ENCODE measurements around the gene EPGN. TPM values are rescaled to one million over a fixed set of nuclear protein-coding genes. Genes with fewer than 3 reads are reported as not detected.
"Not testable (repeated sequence)": the region's sequence is repeated elsewhere in the genome, so short reads cannot be mapped to it uniquely, and the experiment has no call there.

EPGN gene
- polyA plus RNA-seq, 1 donor: not detected

GRCh38 chr4:74340421-74340820, 32.2 kb downstream of the EPGN start:
- DNase-seq: not testable (repeated sequence)

- DNase-seq: no peak
These were observed 35.8 kb downstream of the EPGN start for GRCh38 chr4:74344031-74344430.

- no peak for DNase-seq
These were observed 45.6 kb downstream of the EPGN start for GRCh38 chr4:74353858-74354257.

GRCh38 chr4:74357965-74358364, 49.7 kb downstream of the EPGN start:
- DNase-seq: no peak

- DNase-seq: no peak
These were observed 53.4 kb downstream of the EPGN start for GRCh38 chr4:74361671-74362070.

- no peak for DNase-seq
These were observed 54.1 kb downstream of the EPGN start for GRCh38 chr4:74362347-74362746.

- no peak for DNase-seq
These were observed 56.0 kb downstream of the EPGN start for GRCh38 chr4:74364256-74364651.

GRCh38 chr4:74364652-74365491, 56.6 kb downstream of the EPGN start, which contains the start of gene EREG:
Gene EREG (plus strand): TSS chr4:74365145. CDS start chr4:74365309, 164 bp downstream.
- peak; percentile 3 for DNase-seq

- peak; percentile 4 for DNase-seq
These were observed 57.5 kb downstream of the EPGN start for GRCh38 chr4:74365761-74366160.

Other genes starting within 250 kb of the EPGN start
- gene CXCL2, start 209.3 kb upstream of the EPGN start, polyA plus RNA-seq (ENCODE audit: insufficient read length): 0.37 TPM
- 13.6 TPM for gene MTHFD2L, start 150.4 kb upstream of the EPGN start, polyA plus RNA-seq (ENCODE audit: insufficient read length)
- 0.10 TPM for gene EREG, start 56.7 kb downstream of the EPGN start, polyA plus RNA-seq (ENCODE audit: insufficient read length)
- 0.21 TPM for gene AREG, start 136.7 kb downstream of the EPGN start, polyA plus RNA-seq (ENCODE audit: insufficient read length)

Data from hindlimb muscle (tissue), 1 donor.